LNCaP clone FGC (cell line): ENCODE results near the gene CASQ2.

Source experiments
- DNase-seq: peaks from one replicate; pipeline ENCODE4 v3.0.0-alpha.2; 2011; ENCODE audit warnings: low read depth
- H3K4me3 ChIP-seq: 2 replicates; pipeline ENCODE4 v1.5.1; 2011; ENCODE audit warnings: mild to moderate bottlenecking, low read depth, low read length, control low read depth
- CTCF ChIP-seq: IDR thresholded peaks from 2 replicates; pipeline ENCODE4 v1.5.1; 2012; ENCODE audit warnings: mild to moderate bottlenecking; ENCODE audit not compliant: control insufficient read depth, insufficient read depth; ENCODE audit errors: extremely low read depth

The CASQ2 gene

GRCh38 chr1:115677565-115677964, 90.9 kb downstream of the CASQ2 start:
- DNase-seq, result no peak
- TF ChIP-seq CTCF, result no peak
- H3K4me3 ChIP-seq, result no peak overlapping the region

- no peak for TF ChIP-seq CTCF
- no peak for DNase-seq
- H3K4me3 ChIP-seq, result no peak overlapping the region
Observed at GRCh38 chr1:115677182-115677555, 91.3 kb downstream of the CASQ2 start.

- DNase-seq, result peak; percentile 96
- no peak overlapping the region for H3K4me3 ChIP-seq
- TF ChIP-seq CTCF, result no peak
Observed at GRCh38 chr1:115676498-115677181, 91.9 kb downstream of the CASQ2 start.

- H3K4me3 ChIP-seq, result no peak overlapping the region
- TF ChIP-seq CTCF, result no peak
Observed at GRCh38 chr1:115672224-115673009, 96.1 kb downstream of the CASQ2 start.

GRCh38 chr1:115671176-115671934, 97.2 kb downstream of the CASQ2 start:
- TF ChIP-seq CTCF, result no peak
- DNase-seq, result no peak
- H3K4me3 ChIP-seq, result no peak overlapping the region

More at GRCh38 chr1:115672224-115673009, 96.1 kb downstream of the CASQ2 start:
- no peak for DNase-seq

- no peak for DNase-seq
- H3K4me3 ChIP-seq, result no peak overlapping the region
- TF ChIP-seq CTCF, result no peak
Observed at GRCh38 chr1:115670476-115671175, 97.9 kb downstream of the CASQ2 start.
